Activated CD4-positive, CD25-positive, alpha-beta regulatory T cell treated with anti-CD3 and anti-CD28 coated beads, Interleukin-2, amount 50 U/mL, for 24 hours (primary cell): ENCODE measurements around the gene BOLA2B.
"Not testable (repeated sequence)": the region's sequence is repeated elsewhere in the genome, so short reads cannot be mapped to it uniquely, and the experiment has no call there.

Experiments used
- ATAC-seq, 2 donors: fragments of 150-1000 bp; cut with Tn5 transposase; one replicate each; pipeline ENCODE4 v1.10.0; 2021; ENCODE audit warnings: mild to moderate bottlenecking in 1 of 2, moderate library complexity in 1 of 2

Gene BOLA2B

GRCh38 chr16:30193615-30194014 is at the start of gene BOLA2B, which contains the start of gene SLX1A:
Gene BOLA2B (minus strand): TSS chr16:30193666. CDS start chr16:30193595, 71 bp downstream.
Gene SLX1A (plus strand): TSS chr16:30193875. CDS start chr16:30194085, 210 bp downstream.
- peak; percentile 87 to 91 for ATAC-seq

GRCh38 chr16:30217082-30217481 is 23.6 kb upstream of the BOLA2B start:
- not testable (repeated sequence) for ATAC-seq

GRCh38 chr16:30211414-30211813 is 17.9 kb upstream of the BOLA2B start:
- peak; percentile 36 to 40 for ATAC-seq

DNA sequence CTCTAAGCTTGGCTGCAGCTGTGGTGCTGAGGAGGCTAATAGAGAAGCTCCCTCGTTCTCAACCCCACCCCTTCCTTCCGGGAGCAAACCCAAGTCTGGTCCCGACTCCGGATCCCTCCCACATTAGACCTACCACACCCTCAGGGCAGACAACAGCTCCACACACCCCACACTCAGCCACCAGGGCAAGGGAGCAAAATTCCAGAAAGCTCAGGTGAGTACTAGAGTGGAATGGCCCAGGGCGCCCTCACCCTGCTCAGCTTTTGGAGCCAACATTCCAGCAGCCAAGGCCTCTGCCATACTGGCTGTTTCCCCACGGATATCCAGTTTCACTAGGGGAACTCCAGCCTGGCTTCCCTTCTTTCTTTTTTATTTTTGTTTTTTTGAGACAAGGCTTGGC is 15.6 kb upstream of the BOLA2B start:
- ATAC-seq = not testable (repeated sequence)

DNA sequence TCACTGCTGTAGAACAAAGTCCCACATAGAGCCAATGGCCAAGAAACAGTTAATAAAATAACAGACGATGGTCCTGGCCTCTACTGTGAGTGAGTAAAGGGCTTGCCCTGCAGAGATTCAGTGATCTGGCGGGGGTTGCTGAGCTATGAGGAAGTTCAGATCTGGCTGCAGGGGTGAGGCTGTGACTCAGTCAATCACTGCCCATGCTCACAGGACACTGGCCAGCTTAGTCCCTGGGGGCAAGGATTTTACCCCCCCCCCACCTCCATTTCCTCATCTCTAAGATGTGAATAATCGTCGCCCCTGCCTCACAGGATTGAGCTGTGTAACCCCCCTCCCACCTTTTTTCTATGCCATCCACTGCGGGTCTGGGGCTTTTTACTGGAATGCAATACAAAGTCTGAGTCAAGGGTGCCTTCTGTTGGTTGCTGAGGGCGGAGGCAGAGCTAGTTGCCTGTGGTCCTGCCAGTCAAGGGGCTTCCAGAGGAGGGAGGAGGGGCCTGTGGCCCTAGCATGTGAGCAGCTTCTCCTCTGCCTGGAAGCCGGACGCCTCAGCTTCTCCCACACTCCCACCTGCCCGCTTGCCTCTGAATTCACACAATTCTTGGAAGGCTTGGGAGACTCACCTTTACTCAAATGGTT is 13.7 kb upstream of the BOLA2B start:
- not testable (repeated sequence) for ATAC-seq

GRCh38 chr16:30206252-30206651 is 12.8 kb upstream of the BOLA2B start:
- peak; percentile 64 to 69 for ATAC-seq

- ATAC-seq = peak; percentile 56 to 68
These were observed 12.2 kb upstream of the BOLA2B start for GRCh38 chr16:30205541-30206236.

DNA sequence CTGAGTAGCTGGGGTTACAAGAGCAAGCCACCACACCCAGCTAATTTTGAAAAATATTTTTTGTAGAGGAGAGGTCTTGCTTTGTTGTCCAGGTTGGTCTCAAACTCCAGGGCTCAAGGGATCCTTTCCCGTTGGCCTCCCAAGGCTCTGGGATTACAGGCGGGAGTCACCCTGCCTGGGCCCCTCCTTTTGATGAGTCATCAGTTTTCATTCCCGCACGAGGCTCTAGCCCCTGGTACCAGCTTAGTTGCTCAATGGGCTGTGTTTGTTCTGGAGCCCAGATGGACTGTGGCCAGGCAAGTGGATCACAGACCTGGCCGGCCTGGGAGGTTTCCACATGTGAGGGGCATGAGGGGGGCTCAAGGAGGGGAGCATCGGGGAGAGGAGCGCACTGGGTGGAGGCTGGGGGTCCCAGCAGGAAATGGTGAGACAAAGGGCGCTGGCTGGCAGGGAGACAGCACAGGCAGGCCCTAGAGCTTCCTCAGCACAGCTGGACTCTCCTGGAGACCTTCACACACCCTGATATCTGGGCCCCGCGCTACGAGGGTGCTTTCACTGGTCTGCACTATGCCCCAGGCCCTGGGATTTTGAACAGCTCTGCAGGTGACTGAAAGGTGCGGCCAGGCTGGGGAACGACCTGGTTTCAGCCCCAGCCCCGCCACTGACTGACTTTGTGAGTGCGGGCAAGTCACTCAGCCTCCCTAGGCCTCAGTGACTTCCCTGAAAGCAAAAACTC is 6.3 kb upstream of the BOLA2B start:
- not testable (repeated sequence) for ATAC-seq

DNA sequence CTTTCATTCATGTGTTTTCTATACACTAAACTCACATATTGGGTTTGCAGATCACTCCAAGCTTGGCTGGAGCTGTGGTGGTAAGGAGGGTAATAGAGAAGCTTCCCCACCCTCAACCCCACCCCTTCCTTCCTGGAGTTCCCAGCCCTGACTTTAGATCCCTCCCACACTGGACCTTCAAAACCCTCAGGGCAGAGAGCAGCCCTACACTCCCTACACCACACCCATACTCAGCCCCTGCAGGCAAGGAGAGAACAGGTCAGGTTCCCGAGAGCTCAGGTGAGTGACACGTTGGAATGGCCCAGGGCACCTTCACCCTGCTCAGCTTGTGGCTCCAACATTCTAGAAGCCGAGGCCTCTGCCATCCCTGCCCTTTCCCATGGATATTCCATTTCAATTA is 5.6 kb upstream of the BOLA2B start, which contains the start of gene SULT1A3:
Gene SULT1A3, plus strand, starts transcription at position 207 of the 400 bp plus-strand sequence. CDS start 1,474 bp downstream, outside the sequence.
- ATAC-seq = not testable (repeated sequence)

GRCh38 chr16:30197001-30197400 is 3.5 kb upstream of the BOLA2B start:
- ATAC-seq = not testable (repeated sequence)

DNA sequence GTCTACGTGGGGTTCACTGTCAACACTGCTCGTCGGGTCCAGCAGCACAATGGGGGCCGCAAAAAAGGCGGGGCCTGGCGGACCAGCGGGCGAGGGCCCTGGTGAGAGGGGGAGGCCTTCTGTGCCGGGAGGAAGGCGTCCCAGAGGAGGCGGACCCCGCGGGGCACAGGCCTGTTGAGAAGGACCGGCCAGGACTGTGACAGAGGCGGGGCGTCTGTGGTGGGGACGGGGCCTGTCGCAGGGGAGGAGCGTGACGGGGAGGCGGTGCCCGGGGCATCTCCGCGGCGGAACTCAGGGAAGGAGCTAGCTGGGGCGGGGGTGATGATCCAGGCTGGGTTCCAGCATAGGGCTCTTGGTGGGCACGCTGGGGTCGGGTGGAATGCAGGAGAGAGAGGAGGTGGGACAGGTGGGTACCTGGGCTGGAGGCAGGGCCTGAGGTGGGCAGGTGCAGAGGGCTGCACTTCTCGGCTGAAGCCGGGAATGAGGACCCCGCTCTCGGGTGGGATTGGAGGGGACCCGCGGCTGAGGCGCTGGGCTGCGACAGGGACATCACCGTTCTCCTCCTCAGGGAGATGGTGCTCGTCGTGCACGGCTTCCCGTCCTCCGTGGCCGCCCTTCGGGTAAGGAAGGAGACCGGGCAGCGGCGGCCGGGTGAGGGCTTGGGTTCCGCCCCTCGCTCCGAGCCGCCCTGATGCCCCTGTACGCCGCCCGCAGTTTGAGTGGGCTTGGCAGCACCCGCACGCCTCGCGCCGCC is 883 bp upstream of the BOLA2B start:
- peak; percentile 70 to 75 for ATAC-seq

DNA sequence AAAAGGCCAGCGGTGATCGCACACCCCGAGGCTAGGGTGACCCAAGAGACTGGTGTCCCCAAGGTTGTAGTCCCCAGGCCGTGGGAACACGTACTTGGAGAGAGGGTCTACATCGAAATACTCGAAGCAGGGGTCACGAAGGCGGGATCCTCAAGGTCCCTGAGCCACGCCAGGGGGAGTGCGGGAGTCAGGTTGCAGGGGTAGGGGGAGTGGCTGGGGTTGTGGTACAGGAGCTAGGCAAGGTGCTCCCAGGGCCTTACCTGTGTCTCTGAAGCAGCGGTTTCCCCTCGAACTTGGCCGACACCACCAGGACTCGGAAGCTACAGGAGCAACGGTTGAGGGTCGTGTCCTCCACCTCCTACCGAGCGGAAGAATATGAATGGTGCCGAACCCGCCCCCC is 368 bp downstream of the BOLA2B start:
- ATAC-seq = peak; percentile 13 to 19

DNA sequence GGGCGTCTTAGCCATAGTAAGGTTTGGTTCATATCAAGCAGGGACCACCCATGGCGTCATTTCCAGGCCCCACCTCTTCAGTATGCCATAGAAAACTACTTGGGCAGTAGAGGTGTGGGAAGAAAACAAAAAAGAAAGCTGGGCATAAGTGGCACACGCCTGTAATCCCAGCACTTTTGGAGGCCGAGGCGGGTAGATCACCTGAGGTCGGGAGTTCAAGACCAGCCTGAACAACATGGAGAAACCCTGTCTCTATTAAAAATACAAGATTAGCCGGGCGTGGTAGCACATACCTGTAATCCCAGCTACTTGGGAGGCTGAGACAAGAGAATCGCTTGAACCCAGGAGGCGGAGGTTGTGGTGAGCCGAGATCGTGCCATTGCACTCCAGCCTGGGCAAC is 2.3 kb downstream of the BOLA2B start:
- ATAC-seq = not testable (repeated sequence)

DNA sequence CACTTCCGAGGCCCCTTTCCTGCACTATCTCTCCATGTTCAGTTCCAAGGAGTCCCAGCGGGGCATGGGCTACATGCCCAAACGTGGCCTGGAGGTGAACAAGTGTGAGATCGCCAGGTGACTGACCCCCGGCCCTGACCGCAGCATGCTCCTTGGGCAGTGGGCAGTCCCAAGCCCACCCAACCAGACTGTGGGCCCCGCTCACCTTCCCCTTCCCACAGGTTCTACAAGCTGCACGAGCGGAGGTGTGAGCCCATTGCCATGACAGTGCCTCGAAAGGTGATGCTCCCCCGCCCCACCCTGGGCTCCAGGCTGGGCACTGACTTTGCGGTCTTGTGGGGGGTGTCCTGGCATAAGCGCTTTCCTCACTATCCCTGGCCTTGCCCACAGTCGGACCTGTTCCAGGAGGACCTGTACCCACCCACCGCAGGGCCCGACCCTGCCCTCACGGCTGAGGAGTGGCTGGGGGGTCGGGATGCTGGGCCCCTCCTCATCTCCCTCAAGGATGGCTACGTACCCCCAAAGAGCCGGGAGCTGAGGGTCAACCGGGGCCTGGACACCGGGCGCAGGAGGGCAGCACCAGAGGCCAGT is 5.4 kb downstream of the BOLA2B start:
- ATAC-seq = no peak

- no peak for ATAC-seq
These were observed 6.0 kb downstream of the BOLA2B start for GRCh38 chr16:30187556-30187865.

- ATAC-seq = peak; percentile 9 to 16
These were observed 6.5 kb downstream of the BOLA2B start for GRCh38 chr16:30186782-30187555.

GRCh38 chr16:30186444-30186781 is 7.1 kb downstream of the BOLA2B start:
- peak in 1 of 2 donors; percentile 2 for ATAC-seq

DNA sequence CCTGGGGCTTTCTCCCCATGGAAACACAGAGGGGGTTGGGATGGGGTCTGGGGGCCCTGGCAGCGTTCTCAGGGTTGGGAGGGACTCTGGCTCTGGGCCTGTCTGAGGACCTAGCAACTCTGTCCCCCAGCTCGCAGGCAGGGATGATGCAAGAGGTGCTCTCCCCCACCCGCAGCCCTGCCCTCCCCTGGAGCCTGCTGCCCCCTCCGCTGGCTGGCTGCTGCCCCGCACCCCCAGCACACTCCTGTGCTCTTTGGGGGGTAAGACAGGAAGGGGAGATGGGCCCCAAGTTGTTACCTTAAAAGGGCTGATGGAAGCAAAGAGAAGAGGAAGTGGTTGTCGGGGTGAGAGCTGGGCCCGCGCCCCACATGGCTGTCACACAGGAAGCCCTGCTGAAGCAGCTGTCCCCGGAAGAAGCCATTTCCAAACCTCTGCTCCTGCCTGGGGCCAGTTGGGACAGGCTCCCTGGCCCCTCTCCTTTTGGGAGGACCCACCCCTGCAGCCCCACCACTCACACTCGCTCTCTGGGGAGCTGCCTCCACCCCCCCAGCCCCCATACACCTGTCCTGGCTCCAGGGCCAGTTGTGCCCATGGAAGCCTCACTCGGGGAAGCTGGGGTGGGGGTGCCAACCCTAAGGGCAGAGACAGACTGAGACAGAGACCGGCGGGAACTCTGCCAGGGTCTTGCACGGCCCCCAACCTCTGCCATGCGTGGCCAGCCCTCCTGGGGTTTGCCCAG is 7.6 kb downstream of the BOLA2B start:
- ATAC-seq = peak; percentile 41 to 48

DNA sequence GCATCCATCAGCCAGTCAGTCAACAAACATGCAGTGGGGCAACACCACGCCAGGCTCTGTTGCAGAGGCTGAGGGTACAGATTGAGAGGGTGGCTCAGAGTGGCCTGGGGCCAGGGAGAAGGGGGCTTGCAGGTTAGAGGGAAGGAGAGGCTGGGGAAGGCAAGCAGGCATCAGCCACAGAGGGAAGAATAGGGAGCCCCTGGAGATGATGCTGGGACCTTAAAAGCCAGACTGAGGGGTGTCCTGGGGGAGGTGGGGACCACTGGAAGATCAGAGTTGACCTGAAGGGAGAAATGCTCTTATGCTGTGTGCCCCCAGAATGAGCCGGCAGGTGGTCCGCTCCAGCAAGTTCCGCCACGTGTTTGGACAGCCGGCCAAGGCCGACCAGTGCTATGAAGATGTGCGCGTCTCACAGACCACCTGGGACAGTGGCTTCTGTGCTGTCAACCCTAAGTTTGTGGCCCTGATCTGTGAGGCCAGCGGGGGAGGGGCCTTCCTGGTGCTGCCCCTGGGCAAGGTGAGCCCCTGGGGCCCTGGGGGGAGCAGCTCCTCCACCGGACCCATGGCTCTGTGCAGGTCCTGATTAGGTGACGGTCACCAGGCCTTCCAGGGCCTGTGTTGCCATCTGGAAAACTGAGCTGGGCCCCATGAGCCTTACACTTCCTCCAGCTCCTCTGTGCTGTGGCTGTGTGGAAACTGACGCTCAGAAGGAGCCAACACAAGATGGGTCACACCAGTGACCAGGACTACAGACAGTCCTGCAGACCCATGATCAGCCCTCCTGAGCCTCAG is 8.4 kb downstream of the BOLA2B start:
- ATAC-seq = peak in 1 of 2 donors; percentile 1
